C4-2B (cell line): ENCODE measurements around the gene CHAF1B.

Experiments
- CTCF ChIP-seq: fragments of 450-650 bp; conservative IDR thresholded peaks from 2 replicates; pipeline ENCODE4 v1.5.1; 2017; ENCODE audit warnings: mild to moderate bottlenecking
- ZFX ChIP-seq: fragments of 450-650 bp; IDR thresholded peaks from 2 replicates; pipeline ENCODE4 v1.6.1; 2017

- no peak for TF ChIP-seq CTCF
- no peak for TF ChIP-seq ZFX
Observed at GRCh38 chr21:36434144-36434543, 49.0 kb downstream of the CHAF1B start.
